HL-60 (cell line): Measurements from ENCODE around the gene DAAM2.

Experiments used
- CTCF ChIP-seq: IDR thresholded peaks from one replicate; pipeline ENCODE4 v1.5.1; 2011; ENCODE audit warnings: low read length, control low read depth, inconsistent platforms; ENCODE audit not compliant: insufficient read depth
- POLR2AphosphoS5 ChIP-seq: IDR thresholded peaks from 2 replicates; pipeline ENCODE4 v1.6.1; 2012; ENCODE audit warnings: low read depth
- REST ChIP-seq: IDR thresholded peaks from 2 replicates; pipeline ENCODE4 v1.6.1; 2012; ENCODE audit warnings: low read depth; ENCODE audit not compliant: insufficient replicate concordance

- TF ChIP-seq REST: no peak
- TF ChIP-seq CTCF: no peak
- TF ChIP-seq POLR2AphosphoS5: no peak
Measured at GRCh38 chr6:39901116-39901655, 109.0 kb downstream of the DAAM2 start.
